Measurements from ENCODE around the gene SNX9. TPM values are rescaled to one million over a fixed set of nuclear protein-coding genes. Genes with fewer than 3 reads are reported as not detected.

The SNX9 gene
- total and polyA plus RNA-seq, 10 of the 15 experiments (the other 5 are each of a cell fraction or from before 2014, with no cell fraction given): 0.03 to 2.0 (median 0.37) TPM

DNA sequence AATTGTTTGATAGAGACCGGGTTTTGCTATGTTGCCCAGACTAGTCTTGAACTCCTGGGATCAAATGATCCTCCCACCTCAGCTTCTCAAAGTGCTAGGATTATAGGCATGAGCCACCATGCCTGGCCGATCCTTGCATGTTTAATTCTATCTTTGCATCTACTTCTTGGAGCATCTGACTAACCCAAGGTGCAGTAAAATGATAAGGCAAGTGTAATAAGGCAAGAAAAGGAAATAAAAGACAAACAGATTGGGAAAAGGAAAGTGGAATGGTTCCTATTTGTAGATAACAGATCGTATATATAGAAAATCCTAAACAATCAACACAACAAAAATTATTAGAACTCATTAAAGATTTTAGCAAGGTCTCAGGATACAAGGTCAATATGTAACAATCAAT is 36.8 kb upstream of the SNX9 start:
- H3K4me3 ChIP-seq: no peak overlapping the region
- H4K20me1 ChIP-seq (ENCODE audit: control insufficient read depth, insufficient read depth): no peaks in the 10 kb centered on the region
- in situ Hi-C loops (cut with MboI) (no loop called here), intact Hi-C loops (cut with micrococcal nuclease; ENCODE audit: unreplicated experiment) (no loop called here)
- H3K9ac ChIP-seq (ENCODE audit: control insufficient read depth, insufficient read depth, low read length): no peak overlapping the region
- ChIA-PET RAD21 (ENCODE audit: unreplicated experiment) (no interaction called here), CTCF (interaction anchor here (0.9 kb wide), 1 partner anchor 30 kb away, joined by 3 read pairs; no protein-coding TSS in a partner anchor), POLR2A (no interaction called here), SMC1A (ENCODE audit: uncharacterized antibody, unreplicated experiment) (no interaction called here)
- H2AFZ ChIP-seq (ENCODE audit: control insufficient read depth, low read depth, low read length): no peak overlapping the region
- FAIRE-seq (no peak), ATAC-seq (no peak), DNase-seq (ENCODE audit: low read depth, low spot score) (no peak)
- WGBS (ENCODE audit: insufficient coverage, insufficient replicate concordance, low lambda C conversion rate, missing lambda C conversion rate): 56% methylated on average over 3 of the region's 3 CpGs
- BruUV-seq (replicated peaks): no TSS peak
- peaks cover 1 to 5% of the 10 kb centered on the region in 2 experiments; a peak in 2 of 4 replicates for H3K27me3 ChIP-seq (replicated peaks in 1 of 2; ENCODE audit: control insufficient read depth in 2 of 2, insufficient read depth in 2 of 2, low read length in 1 of 2)
- H3K36me3 ChIP-seq (ENCODE audit: control insufficient read depth in 2 of 2, insufficient read depth in 2 of 2, low read length in 1 of 2): no peaks in the 10 kb centered on the region
- H3K9me3 ChIP-seq (replicated peaks; ENCODE audit: control insufficient read depth, insufficient read depth, low read length): no peaks in the 10 kb centered on the region; the same call in 2 of the 3 replicates
- no peaks in the 10 kb centered on the region for H3K4me1 ChIP-seq (ENCODE audit: control insufficient read depth, insufficient read depth, low read length)
- TF ChIP-seq, protein P1, sequence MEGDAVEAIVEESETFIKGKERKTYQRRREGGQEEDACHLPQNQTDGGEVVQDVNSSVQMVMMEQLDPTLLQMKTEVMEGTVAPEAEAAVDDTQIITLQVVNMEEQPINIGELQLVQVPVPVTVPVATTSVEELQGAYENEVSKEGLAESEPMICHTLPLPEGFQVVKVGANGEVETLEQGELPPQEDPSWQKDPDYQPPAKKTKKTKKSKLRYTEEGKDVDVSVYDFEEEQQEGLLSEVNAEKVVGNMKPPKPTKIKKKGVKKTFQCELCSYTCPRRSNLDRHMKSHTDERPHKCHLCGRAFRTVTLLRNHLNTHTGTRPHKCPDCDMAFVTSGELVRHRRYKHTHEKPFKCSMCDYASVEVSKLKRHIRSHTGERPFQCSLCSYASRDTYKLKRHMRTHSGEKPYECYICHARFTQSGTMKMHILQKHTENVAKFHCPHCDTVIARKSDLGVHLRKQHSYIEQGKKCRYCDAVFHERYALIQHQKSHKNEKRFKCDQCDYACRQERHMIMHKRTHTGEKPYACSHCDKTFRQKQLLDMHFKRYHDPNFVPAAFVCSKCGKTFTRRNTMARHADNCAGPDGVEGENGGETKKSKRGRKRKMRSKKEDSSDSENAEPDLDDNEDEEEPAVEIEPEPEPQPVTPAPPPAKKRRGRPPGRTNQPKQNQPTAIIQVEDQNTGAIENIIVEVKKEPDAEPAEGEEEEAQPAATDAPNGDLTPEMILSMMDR (IDR thresholded peaks at IDR 0.05 in 2 of 3, conservative IDR thresholded peaks at IDR 0.05 in 1 of 3; ENCODE audit: control insufficient read depth in 2 of 3, extremely low read depth in 1 of 3, insufficient read depth in 1 of 3, low read depth in 3 of 3, low read length in 3 of 3): no peak
- TF ChIP-seq ZNF384 (IDR thresholded peaks at IDR 0.05; ENCODE audit: borderline replicate concordance, low read depth, low read length) (no peak), RFX5 (IDR thresholded peaks at IDR 0.05; ENCODE audit: low read depth, low read length) (no peak), MXI1 (IDR thresholded peaks at IDR 0.05; ENCODE audit: low read depth, low read length) (no peak), SUPT20H (IDR thresholded peaks at IDR 0.05; ENCODE audit: borderline replicate concordance, control insufficient read depth, low read depth, low read length) (no peak), TCF7 (IDR thresholded peaks at IDR 0.05; ENCODE audit: borderline replicate concordance) (no peak), SIX5 (IDR thresholded peaks at IDR 0.05; ENCODE audit: low read depth, low read length, severe bottlenecking) (no peak), ASH2L (IDR thresholded peaks at IDR 0.05; ENCODE audit: borderline replicate concordance, low read depth) (no peak)
- TF ChIP-seq, protein P2, sequence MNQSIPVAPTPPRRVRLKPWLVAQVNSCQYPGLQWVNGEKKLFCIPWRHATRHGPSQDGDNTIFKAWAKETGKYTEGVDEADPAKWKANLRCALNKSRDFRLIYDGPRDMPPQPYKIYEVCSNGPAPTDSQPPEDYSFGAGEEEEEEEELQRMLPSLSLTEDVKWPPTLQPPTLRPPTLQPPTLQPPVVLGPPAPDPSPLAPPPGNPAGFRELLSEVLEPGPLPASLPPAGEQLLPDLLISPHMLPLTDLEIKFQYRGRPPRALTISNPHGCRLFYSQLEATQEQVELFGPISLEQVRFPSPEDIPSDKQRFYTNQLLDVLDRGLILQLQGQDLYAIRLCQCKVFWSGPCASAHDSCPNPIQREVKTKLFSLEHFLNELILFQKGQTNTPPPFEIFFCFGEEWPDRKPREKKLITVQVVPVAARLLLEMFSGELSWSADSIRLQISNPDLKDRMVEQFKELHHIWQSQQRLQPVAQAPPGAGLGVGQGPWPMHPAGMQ (IDR thresholded peaks at IDR 0.05; ENCODE audit: borderline replicate concordance): no peak
- TF ChIP-seq, protein P3, sequence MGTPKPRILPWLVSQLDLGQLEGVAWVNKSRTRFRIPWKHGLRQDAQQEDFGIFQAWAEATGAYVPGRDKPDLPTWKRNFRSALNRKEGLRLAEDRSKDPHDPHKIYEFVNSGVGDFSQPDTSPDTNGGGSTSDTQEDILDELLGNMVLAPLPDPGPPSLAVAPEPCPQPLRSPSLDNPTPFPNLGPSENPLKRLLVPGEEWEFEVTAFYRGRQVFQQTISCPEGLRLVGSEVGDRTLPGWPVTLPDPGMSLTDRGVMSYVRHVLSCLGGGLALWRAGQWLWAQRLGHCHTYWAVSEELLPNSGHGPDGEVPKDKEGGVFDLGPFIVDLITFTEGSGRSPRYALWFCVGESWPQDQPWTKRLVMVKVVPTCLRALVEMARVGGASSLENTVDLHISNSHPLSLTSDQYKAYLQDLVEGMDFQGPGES (IDR thresholded peaks at IDR 0.05): no peak
- no peaks in the 10 kb centered on the region for H3K79me2 ChIP-seq (ENCODE audit: control insufficient read depth, insufficient read depth, low read length)
- no peak overlapping the region for H3K4me2 ChIP-seq (ENCODE audit: control insufficient read depth, insufficient read depth)
- H3K27ac ChIP-seq (ENCODE audit: control insufficient read depth, insufficient read depth): no peak overlapping the region
